KOPT-K1 (cell line): Measurements from ENCODE around the gene RASSF10.

Source experiments
- H3K27ac ChIP-seq: fragments of 200-600 bp; sonication (generic); 2 replicates; pipeline ENCODE4 v1.5.1; 2016; ENCODE audit warnings: antibody characterized with exemption, mild to moderate bottlenecking, low read depth, low read length; ENCODE audit not compliant: poor library complexity, severe bottlenecking
- H3K36me3 ChIP-seq: fragments of 200-600 bp; sonication (generic); 2 replicates; pipeline ENCODE4 v1.5.1; 2017; ENCODE audit warnings: antibody characterized with exemption, mild to moderate bottlenecking, low read length, moderate library complexity; ENCODE audit not compliant: insufficient read depth
- H3K9me3 ChIP-seq: fragments of 200-600 bp; sonication (generic); 2 replicates; pipeline ENCODE4 v1.5.1; 2017; ENCODE audit warnings: antibody characterized with exemption, low read length, mild to moderate bottlenecking; ENCODE audit not compliant: insufficient read depth, poor library complexity, severe bottlenecking

RASSF10 gene

DNA sequence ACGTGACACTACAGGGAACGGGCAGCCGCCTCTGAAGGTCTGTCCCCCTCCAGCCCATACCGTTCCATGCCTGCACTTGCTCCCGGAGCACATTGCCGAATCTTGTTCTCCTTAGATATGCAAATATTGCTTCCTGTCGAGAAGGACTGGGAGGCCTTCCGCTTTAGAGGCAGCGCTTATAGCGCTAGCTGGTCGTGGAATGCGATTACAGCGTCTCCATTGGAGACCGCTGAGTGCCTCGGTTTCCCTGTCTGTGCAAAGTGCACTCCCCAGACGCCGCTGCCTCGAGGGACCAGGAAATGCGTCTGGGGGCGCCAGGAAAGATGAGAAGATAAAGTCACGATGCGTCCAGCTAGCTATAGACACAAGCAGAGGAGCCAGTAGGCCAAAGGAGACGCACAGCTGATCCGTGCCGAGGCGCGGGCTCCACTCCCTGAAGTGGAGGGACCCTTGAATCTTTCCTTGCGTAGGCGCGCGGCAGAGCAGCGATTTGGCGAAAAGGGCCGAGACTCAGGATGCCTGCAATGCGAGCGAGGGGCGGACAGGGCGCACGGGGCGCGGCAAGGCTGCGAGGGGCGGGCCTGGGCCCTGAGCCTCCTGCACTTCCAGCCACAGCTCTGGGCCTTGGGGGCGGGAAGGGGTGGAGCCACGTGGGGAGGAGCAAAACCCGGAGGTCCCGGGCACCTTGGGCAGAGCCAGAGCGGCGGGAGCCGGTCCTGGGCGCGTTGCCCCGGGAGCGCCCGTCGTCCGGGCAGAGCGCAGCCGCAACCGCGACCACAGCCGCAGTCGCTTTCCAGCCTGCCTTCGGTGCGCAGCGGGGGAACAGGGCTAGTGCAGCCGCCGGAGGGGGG is at the start of gene RASSF10:
TSS of gene RASSF10 (plus strand) at position 692 of the 851 bp plus-strand sequence. CDS start 261 bp downstream, outside the sequence.
- Histone ChIP-seq H3K36me3 (no peaks in the 10 kb centered on the region), H3K27ac (no peak within 1 kb of the TSS), H3K9me3 (no peaks in the 10 kb centered on the region)

DNA sequence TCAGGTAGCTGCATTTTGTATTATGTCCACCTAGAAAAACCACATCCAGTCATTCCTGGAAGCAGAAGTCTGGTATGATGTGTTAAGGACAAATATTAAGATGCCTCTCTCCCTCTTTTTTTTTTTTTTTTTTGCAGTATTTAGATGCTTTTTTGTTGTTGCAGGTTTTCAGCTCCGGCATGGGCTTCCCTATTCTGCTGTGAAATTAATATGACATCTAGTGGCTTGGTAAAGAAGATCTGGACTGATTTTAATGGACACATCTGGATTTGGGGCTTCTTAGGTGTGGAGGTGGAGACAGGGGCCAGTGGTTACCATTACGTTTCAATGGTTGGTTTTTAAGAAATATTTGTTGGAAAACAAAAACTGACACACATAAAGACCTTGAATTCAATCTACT is 47.5 kb upstream of the RASSF10 start:
- Histone ChIP-seq H3K36me3 (no peaks in the 10 kb centered on the region), H3K27ac (no peak overlapping the region), H3K9me3 (no peaks in the 10 kb centered on the region)

DNA sequence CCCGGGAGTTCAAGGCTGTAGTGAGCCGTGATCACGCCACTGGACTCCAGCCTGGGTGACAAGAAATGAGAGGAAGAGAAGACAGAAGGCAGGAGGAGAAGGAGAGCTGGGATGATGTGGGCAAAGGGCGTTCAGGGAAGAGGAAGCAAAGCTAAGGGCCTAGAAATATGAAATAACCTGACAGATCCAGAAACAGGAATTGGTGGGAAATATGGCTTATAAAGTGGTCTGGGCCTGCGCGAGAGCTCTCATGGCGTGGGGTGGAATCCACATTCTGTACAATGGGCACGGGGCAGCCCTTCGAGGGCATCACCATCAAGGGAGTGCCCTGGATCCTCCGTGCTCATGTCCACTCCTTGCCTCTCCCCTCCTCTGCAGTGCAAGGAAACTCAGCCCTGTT is 46.8 kb upstream of the RASSF10 start:
- no peaks in the 10 kb centered on the region for H3K9me3 ChIP-seq
- no peak overlapping the region for H3K27ac ChIP-seq
- H3K36me3 ChIP-seq, result no peaks in the 10 kb centered on the region

DNA sequence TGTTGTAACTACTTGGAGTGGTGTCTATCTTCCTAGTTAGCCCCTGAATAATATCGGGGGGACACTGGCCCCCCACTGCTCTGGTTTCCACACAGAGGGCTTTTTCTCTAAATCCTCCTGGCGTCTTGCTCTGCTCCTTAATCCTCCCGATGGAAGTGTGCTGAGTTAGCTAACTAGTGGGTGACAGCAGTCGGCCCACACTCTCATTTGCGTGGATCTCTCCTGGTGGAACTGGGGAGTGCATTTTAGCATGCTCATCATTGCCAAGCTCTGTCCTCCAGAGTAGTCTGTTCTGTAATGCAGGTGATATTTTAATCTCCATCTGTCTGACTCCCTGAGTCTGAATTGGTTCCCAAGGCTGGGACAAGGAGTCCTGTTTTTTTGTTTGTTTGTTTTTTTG is 46.1 kb upstream of the RASSF10 start:
- no peaks in the 10 kb centered on the region for H3K36me3 ChIP-seq

DNA sequence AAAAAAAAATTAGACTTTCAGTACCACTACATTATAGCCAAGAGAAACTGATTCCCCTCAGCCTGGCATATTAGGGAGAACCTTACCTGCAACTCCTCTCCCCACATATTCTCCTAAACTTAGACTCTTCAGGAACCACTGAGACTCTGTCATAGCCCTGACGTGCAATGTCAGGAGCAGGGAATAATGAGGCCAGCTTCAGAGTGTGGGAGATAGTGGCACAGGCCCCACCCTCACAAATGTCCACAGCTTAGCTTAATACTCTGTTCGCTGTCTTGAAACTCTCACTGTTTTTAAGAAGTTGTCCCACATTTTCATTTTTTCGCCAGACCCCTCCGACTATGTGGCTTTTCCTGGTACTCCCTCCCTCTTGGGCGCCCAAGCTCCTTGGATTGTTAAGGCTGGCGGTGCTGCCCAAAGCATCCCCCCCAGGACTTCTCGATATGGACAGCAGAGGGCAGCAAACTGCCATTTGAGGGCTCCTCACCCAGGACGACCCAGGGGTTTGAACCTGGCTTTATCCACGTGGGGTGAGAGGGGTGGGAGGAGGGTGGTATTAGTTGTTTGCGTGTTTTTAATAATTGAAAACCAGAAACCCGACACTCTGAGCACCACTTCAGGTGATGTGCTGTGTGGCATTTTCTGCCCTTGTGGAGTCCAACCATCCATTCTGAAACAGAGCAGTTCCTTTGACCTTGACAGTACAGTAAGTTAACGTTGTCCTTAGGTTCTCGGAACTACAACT is 45.2 kb upstream of the RASSF10 start:
- Histone ChIP-seq H3K9me3 (no peaks in the 10 kb centered on the region), H3K36me3 (no peaks in the 10 kb centered on the region), H3K27ac (no peak overlapping the region)

More for the DNA sequence above, 46.1 kb upstream of the RASSF10 start:
- Histone ChIP-seq H3K27ac (no peak overlapping the region), H3K9me3 (no peaks in the 10 kb centered on the region)

DNA sequence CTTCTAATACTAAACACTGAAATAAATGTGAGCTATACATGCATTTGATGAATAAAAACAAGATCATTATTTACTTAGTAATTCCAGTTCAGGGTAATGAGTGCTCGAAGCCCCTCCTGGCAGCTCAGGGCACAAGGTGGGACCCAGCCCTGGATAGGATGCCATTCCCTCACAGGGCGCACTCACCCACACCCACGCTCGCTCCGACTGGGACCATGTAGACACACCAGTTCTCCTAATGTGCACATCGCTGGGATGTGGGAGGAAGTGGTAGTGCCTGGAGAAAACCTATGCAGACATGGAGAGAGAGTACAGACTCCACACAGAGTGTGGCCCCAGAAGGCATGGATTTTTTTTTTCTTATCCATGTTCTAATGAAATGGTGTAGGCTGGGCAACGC is 44.5 kb upstream of the RASSF10 start:
- H3K9me3 ChIP-seq, result no peaks in the 10 kb centered on the region
- H3K27ac ChIP-seq, result no peak overlapping the region
- H3K36me3 ChIP-seq, result no peaks in the 10 kb centered on the region

DNA sequence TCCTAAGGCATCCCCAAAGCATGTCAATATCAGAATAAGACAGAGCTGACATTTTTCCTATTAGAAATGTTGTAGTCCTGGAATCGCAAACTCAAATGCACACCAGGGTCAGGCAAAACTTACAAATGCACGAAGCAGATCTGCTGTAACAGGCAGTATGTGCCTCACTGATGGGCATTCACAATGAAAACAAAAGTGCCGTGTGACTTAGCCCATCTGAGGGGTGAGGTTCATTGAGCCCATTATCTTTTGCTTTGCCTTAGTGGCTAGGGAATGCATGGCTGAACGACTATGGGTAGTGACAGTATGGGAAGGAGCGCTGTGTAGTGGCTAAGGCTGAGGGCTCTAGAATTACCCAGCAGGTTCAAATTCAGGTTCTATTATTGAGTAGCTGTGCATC is 43.1 kb upstream of the RASSF10 start:
- H3K27ac ChIP-seq, result no peak overlapping the region
- H3K9me3 ChIP-seq, result no peaks in the 10 kb centered on the region
- H3K36me3 ChIP-seq, result no peaks in the 10 kb centered on the region

DNA sequence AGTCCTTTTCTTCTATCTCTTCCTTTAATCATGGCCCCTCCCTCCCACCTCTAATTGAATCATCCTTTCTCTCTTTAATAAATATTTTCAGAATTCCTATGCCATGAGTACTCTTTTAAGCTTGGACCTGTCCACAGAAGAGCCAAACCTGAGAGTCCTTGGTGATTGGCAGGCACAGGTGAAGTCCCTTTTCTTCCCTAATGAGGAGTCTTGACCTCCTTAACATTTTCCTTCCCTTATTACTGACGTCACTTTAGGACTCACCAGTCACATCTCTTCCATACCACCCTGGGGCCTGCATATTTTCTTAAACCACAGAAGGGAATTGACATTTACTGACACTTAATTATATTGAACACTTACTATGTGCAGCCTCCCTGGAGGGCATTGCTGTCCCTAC is 41.0 kb upstream of the RASSF10 start:
- no peak overlapping the region for H3K27ac ChIP-seq
- no peaks in the 10 kb centered on the region for H3K9me3 ChIP-seq
- H3K36me3 ChIP-seq, result no peaks in the 10 kb centered on the region

DNA sequence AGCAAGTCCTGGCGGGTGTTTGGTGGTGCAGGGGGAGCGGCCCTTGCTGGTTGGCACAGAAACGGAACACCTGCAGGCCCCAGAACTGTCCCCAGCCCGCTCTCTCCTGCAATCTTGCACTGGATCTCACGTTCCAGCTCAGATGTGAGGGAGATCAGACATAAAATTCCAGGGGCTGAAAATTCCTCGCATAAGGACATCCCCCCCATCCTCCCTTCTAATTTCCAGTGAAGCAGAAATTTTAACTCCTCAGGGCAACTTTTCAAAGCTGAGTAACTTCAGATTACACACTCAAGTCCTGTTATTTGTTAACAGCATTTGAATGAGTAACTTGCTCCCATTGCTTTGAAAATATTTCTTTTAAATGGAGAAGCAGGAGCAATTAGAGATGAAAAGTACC is 40.3 kb upstream of the RASSF10 start:
- Histone ChIP-seq H3K9me3 (no peaks in the 10 kb centered on the region), H3K36me3 (no peaks in the 10 kb centered on the region), H3K27ac (no peak overlapping the region)

DNA sequence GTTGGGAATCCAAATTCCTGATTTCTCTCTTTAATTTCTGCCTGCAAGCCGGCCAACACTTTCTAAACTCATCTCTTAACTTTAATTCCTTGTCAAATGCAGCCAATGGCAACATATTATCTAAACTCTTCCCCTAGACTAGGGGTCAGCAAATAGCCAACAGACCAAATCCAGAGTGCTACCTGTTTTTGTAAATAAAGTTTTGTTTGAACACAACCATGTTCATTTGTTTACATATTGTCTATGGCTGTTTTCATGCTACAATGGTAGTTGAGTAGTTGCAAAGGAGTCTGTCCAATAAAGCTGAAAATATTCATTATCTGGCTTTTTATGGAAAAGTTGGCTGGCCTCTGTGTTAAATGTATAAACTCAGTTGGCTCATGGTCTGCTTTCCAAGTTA is 37.2 kb upstream of the RASSF10 start:
- Histone ChIP-seq H3K27ac (no peak overlapping the region), H3K36me3 (no peaks in the 10 kb centered on the region), H3K9me3 (no peaks in the 10 kb centered on the region)

DNA sequence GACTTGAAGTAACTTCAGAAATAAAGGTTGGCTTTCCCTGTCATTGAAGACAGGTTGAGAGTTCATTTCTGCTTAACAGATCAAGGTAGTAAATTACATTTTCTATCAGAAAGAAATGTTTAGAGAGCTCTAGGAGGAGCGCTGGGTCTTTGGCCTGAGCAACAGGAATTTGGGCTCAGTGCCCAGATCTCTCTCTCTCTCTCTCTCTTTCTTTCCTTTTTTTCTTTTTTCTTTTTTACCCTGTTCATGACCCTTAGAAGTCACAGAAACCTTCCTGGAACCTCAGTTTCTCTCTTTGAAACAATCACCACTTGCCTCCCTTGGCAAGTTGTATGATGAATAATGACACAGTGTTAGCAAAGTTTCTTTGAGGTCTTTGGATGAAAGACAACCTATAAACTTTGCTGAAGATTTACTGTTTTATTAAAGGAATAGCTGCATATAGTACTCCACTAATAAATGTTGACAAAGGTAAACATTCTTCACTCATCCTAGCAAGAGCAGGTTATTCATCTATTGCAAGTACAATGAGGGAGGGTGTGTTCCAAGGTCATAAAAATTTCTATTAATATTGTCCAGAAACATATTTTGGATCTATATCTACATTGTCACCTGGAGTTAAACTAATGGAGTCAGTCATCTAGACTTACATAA is 35.5 kb upstream of the RASSF10 start:
- no peak overlapping the region for H3K27ac ChIP-seq
- H3K36me3 ChIP-seq, result no peaks in the 10 kb centered on the region
- no peaks in the 10 kb centered on the region for H3K9me3 ChIP-seq

DNA sequence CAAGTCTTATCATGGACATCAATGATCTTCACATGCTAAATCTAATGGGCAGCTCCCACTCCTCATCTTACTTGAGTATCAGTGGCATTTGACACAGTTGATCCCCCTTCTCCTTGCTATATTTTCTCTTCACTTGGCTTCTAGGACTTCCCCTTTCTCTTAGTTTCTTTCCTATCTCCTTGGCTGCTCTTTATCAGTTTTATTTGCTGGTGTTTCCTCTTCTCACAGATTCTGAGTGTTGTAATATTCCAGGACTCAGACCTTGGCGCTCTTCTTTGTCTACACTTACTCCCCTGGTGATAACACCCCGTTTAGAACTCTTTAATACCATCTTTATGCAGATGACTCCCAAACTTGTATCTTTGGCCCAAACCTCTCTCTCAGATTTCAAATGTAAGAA is 33.9 kb upstream of the RASSF10 start:
- no peaks in the 10 kb centered on the region for H3K36me3 ChIP-seq
- H3K27ac ChIP-seq, result no peak overlapping the region
- no peaks in the 10 kb centered on the region for H3K9me3 ChIP-seq

DNA sequence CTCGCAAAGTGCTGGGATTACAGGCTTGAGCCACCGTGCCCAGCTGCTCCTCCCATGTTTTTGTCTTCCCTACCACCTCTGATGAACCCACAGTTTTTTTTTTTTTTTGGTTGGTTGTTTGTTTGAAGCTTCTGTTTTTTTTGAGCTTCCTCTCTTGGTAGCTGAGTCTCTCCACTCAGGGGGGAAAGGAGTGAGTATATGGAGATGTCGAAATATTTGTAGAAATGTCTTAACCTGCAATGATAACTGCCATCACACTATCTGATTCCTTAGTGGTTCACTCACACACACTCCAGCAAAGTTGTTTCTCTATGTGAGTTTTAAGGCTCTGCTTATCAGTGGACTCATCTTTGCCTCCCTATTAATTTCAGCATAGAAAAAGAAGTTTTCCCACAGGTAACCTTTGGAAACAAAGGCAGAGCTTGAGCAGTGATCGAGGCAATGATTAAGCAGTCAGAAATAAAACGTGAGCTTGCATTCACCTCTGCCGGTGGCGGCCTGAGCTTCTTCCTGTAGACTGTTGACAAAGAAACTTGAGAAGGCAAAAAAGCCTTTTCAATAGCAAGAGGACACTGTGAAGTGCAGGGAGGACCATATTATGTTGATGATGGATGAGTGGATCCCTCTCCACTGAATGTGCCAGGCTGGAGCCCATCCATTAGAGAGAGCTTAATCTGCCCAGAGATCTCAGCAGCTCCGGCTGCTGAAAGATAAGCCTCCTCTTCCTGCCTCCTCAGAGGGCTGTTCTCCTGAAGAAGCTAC is 29.0 kb upstream of the RASSF10 start:
- Histone ChIP-seq H3K9me3 (no peaks in the 10 kb centered on the region), H3K36me3 (no peaks in the 10 kb centered on the region), H3K27ac (no peak overlapping the region)

DNA sequence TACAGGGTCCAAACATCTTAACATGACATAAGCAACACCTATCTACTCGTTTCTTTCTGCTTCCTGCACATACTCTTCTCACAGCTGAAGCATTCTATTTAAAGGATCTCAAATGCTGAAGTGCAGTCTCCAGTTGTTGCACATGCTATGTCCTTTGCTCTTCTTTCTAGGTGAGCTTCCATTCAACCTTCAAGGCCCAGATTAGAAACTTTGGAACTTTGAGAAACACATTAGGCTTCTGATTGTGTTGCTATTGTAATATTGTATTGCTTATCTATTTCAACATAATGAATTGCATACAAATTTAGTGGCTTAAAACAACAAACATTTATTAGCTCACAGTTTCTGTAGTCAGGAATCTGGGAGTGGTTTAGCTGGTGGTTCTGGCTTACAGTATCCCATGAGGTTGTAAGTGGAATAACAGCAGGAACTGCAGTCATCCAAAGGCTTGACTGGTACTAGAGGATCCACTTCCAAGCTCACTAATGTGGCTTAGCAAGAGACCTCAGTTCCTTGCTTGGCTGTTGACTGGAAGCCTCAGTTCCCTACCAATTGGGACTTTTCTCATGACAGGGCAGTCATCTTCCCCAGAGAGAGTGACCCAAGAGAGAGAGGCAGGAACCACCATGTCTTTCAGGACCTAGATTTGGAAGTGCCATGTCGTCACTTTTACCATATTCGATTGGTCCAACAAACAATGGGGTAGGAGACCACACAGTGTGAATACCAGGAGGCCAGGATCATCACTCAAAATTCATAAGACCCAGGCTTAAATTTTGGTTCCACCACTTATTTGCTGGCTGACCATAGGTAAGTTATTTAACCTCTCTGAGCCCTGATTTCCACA is 27.2 kb upstream of the RASSF10 start:
- Histone ChIP-seq H3K9me3 (no peaks in the 10 kb centered on the region), H3K27ac (no peak overlapping the region)

More for the DNA sequence above, 27.2 kb upstream of the RASSF10 start:
- H3K36me3 ChIP-seq, result no peaks in the 10 kb centered on the region
